NCI-H345 (cell line): ENCODE data around the gene KCTD2.

Experiments used
- DNase-seq: peaks from one replicate; lab custom pipeline; 2025; lab: John Stamatoyannopoulos, UW

The KCTD2 gene

GRCh38 chr17:75099881-75100595 is 53.0 kb downstream of the KCTD2 start:
- DNase-seq = no peak

DNA sequence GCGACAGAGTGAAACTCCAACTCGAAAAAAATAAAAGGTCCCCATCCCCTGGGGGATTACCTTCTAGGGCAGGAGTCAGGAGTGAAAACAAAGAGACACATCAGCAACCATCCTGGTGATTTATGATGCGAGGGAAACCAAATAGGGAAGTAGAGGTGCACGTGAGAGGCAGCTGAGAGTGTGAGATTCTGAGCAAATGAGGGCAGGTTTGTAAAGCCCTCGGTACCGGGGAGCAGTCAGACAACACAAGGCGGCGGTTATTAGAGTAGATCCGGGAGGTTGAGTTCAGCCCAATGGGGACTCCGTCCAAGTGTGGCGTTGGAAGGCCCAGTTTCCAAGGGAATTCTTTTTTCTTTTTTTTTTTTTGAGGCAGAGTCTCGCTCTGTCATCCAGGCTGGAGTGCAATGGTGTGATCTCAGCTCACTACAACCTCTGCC is 55.4 kb downstream of the KCTD2 start:
- DNase-seq = peak; percentile 38

DNA sequence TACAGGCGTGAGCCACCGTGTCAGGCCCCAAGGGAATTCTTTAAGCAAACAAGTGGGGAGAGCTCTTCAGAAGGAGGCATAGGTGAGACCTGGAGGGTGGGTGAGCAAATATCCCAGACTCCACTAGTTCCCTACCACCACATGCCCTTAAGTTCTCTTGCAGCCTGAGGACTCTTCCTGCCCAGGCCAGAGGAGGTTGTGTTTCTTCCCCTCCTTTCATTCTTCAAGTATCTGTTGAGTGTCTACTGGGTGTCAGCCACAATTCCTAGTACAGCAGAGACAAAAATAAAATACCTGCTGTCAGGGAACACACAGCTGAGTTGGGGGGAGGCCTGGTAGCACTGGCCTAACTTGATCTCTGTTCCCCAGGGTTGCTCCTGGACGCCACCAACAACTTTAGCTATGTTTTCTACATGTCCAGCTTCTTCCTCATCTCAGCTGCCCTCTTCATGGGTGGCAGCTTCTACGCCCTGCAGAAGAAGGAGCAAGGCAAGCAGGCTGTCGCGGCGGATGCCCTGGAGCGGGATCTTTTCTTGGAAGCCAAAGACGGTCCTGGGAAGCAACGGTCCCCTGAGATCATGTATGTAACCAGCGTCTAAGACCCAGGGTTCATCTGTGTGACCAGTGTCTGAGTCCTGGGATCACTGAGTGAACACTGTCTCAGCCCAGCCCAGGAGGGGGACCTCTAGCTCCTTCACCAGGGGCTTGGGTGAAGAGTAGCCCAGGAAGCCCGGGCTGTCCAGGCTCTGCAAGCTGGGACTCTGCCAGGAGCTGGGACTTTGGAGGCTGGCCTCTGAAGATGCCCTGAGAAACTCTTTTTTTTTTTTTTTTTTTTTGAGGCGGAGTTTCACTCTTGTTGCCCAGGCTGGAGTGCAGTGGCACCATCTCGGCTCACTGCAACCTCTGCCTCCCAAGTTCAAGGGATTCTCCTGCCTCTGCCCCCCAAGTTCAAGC is 56.9 kb downstream of the KCTD2 start:
- no peak for DNase-seq

GRCh38 chr17:75105126-75106080 is 58.4 kb downstream of the KCTD2 start:
- DNase-seq = peak; percentile 72

DNA sequence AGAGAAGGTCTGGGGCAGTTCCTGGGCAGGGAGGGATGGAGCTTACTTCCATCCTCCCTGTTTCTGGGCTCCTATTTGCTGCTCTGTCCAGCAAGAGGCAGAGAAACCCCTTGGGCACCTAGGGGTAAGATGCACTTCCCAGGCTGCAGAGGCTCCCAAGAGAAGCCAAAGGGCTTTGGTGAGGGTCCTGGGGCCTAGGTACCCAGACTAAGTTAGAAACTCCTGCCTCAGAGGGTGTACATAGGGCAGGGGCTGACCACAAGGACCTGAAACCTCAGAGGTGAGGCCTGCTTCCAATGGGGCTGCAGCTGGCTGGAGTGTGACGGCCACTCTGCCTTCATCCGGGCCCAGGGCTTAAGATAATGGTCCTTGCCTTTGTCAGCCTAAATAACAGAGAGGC is 61.2 kb downstream of the KCTD2 start:
- no peak for DNase-seq

GRCh38 chr17:75109046-75109406 is 62.0 kb downstream of the KCTD2 start:
- DNase-seq = no peak

- DNase-seq = peak; percentile 92
Observed at GRCh38 chr17:75109407-75110233, 62.6 kb downstream of the KCTD2 start, which contains the start of gene ARMC7. ARMC7 (plus strand) TSS chr17:75109969; CDS start chr17:75110289, 320 bp downstream.

GRCh38 chr17:75110234-75110937 is 63.4 kb downstream of the KCTD2 start:
- no peak for DNase-seq

DNA sequence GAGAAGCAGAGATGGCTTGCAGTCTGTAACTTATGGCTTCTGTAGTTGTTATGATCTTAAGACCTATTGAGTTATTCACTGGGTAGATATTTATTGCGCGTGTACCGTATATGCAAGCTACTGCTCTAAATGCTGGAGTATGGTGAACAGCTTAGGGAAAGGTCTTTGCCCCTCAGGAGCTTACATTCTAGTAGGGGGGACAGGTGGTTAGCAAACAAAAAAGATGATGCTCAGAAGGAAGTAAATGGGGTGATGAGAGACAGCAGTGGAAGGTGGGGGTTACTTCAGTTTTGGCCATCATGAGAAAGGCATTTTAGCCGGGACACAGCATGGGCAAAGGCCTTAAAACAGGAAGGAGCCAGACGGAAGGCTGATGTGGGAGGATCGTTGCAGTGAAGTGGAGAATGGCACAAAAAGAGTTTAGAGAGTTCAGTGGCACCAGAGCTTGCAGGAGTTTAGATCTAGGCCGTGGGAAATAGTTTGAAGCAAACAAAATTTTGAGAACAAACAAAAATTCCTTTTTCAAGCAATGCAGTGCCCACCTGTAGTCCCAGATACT is 64.8 kb downstream of the KCTD2 start:
- no peak for DNase-seq

- peak; percentile 88 for DNase-seq
Observed at GRCh38 chr17:75113798-75114551, 67.0 kb downstream of the KCTD2 start.

DNA sequence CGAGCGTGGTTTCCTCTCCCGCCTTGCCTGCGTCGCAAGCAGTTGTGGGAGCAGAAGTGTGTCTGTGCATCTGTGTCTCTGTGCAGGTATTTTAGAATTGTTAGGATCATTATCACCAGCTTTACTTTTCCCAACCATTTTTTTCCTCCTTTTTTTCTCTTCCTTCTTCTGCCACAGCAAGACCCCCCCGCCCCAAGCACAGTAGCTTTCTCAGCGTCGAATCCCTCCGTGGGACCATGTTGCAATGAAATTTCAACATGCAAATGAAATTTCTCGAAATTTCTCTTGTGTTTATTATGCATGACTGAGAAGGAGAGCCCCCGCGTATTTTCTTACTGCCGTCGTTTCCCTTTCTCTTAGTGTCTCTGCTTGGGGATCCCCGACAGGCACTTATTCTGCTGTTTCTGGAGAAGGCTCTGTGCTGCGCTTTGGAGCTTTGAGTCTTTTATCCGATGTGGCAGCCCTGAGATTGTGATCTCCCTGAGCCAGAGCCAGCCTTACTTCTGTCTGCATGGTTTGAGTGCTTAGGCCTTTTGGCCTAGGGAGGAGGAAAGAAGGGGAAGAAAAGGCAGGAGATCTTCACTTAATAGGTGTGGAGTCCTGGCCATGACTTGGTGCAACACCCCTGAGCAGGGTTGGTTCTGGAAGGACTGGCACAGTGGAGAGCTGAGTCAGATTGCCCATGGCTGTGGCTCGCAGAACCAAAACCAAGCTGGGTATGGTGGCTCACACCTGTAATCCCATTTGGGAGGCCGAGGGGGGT is 67.7 kb downstream of the KCTD2 start:
- DNase-seq = no peak
